Upper lobe of right lung (tissue), 1 donor: ENCODE measurements around the gene SLC26A1. TPM values are rescaled to one million over a fixed set of nuclear protein-coding genes. Genes with fewer than 3 reads are reported as not detected.

Experiments used
- ATAC-seq: fragments of 200-7000 bp; cut with Tn5 transposase; one replicate; pipeline ENCODE4 v1.9.1; 2020; ENCODE audit warnings: mild to moderate bottlenecking, moderate library complexity
- DNase-seq: peaks from one replicate; pipeline ENCODE4 v3.0.0-alpha.2; 2020
- H3K27ac ChIP-seq: fragments of 200-600 bp; one replicate; pipeline ENCODE4 v1.8.0; 2022
- H3K27me3 ChIP-seq: fragments of 200-600 bp; one replicate; pipeline ENCODE4 v1.8.0; 2022; ENCODE audit warnings: mild to moderate bottlenecking
- H3K36me3 ChIP-seq: fragments of 200-600 bp; one replicate; pipeline ENCODE4 v1.8.0; 2022
- H3K4me1 ChIP-seq: fragments of 200-600 bp; one replicate; pipeline ENCODE4 v1.8.0; 2022
- H3K4me3 ChIP-seq: fragments of 200-600 bp; one replicate; pipeline ENCODE4 v1.8.0; 2022; ENCODE audit warnings: mild to moderate bottlenecking
- H3K9me3 ChIP-seq: fragments of 200-600 bp; one replicate; pipeline ENCODE4 v1.8.0; 2022
- intact Hi-C: fragments of 100-400 bp; cut with DNase I; formaldehyde crosslinking; loops from one replicate; pipeline ENCODE4 v1.11.0; 2022
- long read RNA-seq: library from polyadenylated mRNA; unstranded; transcript quantifications from one replicate; pipeline ENCODE4 v2.0.0, GENCODE V29; 2021
- total RNA-seq: library from RNA; stranded (reverse); fragmentation: NEBNext Ultra II Directional; extraction: Animal tissue kit (Norgen Biotek cat#: 25700); gene quantifications from one replicate; pipeline ENCODE4 v1.2.1, GENCODE V29; 2021
- TF ChIP-seq, protein P1 (sequence below): fragments of 200-600 bp; IDR thresholded peaks from one replicate; pipeline ENCODE4 v1.8.0; 2022; ENCODE audit warnings: antibody characterized with exemption
- donor health status: DM: no; HTN: yes; CAD: no; lungs with severe emphysema.

Gene SLC26A1, protein sequence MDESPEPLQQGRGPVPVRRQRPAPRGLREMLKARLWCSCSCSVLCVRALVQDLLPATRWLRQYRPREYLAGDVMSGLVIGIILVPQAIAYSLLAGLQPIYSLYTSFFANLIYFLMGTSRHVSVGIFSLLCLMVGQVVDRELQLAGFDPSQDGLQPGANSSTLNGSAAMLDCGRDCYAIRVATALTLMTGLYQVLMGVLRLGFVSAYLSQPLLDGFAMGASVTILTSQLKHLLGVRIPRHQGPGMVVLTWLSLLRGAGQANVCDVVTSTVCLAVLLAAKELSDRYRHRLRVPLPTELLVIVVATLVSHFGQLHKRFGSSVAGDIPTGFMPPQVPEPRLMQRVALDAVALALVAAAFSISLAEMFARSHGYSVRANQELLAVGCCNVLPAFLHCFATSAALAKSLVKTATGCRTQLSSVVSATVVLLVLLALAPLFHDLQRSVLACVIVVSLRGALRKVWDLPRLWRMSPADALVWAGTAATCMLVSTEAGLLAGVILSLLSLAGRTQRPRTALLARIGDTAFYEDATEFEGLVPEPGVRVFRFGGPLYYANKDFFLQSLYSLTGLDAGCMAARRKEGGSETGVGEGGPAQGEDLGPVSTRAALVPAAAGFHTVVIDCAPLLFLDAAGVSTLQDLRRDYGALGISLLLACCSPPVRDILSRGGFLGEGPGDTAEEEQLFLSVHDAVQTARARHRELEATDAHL
- total RNA-seq: 0.20 TPM
- long read RNA-seq, partial matches to known transcripts: 0 of 4 reads
- long read RNA-seq, other reads (novel, unspliced or antisense): 4 of 4 reads

DNA sequence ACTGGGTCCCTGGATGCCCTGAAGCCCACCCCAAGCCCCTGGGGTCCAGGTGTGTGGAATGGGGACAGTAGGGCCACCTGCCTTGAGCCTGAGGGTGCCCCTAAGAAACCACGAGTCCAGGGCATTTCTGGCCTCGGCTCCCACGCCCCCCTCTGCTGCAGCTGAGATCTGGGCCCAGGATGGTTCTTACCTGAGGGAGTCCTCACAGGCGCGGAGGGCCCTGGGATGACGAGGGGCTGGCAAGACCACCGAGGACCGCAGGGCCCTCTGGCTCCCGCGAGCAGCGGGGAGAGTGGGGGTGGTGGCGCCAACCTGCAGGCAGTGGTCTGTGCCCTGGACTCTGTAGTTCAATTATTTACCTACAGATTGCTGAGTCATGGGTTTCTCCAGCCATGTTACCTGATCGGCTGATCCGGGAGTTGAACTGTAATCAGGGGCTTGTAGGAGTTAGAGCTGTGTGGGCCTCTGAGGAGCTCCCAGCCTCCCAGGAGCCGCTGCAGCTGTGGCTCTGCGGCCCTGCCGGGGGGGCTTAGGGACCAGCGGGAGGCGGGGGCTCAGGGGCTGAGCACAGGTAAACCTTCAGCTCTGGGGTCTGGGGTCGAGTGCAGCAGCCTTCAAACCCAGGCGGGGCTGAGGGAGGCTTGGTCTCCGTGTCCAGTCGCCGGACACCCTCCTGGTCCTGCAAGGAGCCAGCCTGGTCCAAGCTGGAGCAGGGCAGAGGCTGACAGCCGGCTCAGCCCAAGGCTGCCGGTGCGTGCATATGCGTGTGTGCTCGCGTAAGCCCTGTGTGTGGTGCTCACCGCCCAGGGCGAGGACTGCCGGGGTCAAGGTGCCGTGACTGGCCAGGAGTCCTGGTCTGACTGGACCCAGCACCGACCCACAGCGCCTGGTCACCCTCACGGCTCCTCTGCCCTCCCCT, at the start of gene SLC26A1:
Gene SLC26A1, minus strand, starts transcription at position 294 of the 919 bp plus-strand sequence. CDS start 1,701 bp downstream, outside the sequence.
- Histone ChIP-seq H3K4me1 (peaks cover 17% of the 10 kb centered on the region), H3K27ac (peak within 1 kb of the TSS; percentile 86), H3K36me3 (no peaks in the 10 kb centered on the region), H3K9me3 (no peaks in the 10 kb centered on the region), H3K27me3 (peaks cover 17% of the 10 kb centered on the region), H3K4me3 (peak within 1 kb of the TSS; percentile 17)
- TF ChIP-seq, protein P1, sequence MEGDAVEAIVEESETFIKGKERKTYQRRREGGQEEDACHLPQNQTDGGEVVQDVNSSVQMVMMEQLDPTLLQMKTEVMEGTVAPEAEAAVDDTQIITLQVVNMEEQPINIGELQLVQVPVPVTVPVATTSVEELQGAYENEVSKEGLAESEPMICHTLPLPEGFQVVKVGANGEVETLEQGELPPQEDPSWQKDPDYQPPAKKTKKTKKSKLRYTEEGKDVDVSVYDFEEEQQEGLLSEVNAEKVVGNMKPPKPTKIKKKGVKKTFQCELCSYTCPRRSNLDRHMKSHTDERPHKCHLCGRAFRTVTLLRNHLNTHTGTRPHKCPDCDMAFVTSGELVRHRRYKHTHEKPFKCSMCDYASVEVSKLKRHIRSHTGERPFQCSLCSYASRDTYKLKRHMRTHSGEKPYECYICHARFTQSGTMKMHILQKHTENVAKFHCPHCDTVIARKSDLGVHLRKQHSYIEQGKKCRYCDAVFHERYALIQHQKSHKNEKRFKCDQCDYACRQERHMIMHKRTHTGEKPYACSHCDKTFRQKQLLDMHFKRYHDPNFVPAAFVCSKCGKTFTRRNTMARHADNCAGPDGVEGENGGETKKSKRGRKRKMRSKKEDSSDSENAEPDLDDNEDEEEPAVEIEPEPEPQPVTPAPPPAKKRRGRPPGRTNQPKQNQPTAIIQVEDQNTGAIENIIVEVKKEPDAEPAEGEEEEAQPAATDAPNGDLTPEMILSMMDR: no peak
- DNase-seq (no peak), ATAC-seq (no peak)
- intact Hi-C loops: no loop called here

DNA sequence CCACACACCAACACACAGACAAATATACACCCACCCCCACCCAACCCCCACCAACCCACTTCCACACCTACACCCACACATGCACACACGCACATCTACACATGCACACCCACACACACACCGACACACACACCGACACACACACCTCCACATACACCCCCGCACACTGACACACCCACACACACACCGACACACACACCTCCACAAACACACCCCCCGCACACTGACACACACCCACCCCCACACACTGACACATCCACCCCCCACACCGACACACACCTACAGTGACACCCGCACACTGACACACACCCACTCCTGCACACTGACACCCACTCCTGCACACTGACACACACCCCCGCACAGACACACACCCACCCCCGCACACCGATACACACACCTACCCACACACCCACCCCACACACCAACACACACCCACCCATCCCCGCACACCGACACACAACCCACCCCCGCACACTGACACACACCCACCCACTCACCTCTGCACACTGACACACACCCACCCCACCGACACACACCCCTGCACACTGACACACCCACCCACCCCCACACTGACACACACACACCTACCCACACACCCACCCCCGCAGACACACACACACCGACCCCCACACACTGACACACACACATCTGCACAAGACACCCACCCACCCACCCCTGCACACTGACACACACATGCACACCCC, 49.3 kb upstream of the SLC26A1 start:
- no peaks in the 10 kb centered on the region for H3K36me3 ChIP-seq
- no peak overlapping the region for H3K27ac ChIP-seq
- ATAC-seq: no peak
- H3K27me3 ChIP-seq: peaks cover 18% of the 10 kb centered on the region
- peaks cover 34% of the 10 kb centered on the region for H3K4me1 ChIP-seq
- H3K4me3 ChIP-seq: no peak overlapping the region
- no peak for DNase-seq
- H3K9me3 ChIP-seq: no peaks in the 10 kb centered on the region
- intact Hi-C loops: no loop called here
- TF ChIP-seq, protein P1: no peak

DNA sequence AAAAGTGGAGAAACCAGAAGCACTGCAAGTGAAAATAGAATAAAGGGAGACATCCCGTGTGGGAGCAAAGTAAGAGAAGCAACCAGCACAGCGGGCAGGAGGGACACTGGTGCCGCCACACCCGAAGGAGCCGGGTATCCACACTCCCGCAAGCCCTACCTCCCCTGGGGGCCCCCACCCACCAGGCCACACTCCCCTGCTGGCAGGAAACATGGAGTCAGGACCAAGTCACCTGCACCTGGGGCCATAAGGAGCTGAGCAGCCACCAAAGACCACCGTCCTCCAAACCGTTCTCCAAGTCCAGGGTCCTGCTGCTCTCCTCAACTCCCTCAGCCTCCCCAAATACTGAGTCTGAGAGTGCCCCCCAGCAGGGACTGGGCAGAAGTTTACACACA, 48.7 kb upstream of the SLC26A1 start:
- Histone ChIP-seq H3K4me1 (peaks cover 28% of the 10 kb centered on the region), H3K27ac (no peak overlapping the region)
- TF ChIP-seq, protein P1: no peak

DNA sequence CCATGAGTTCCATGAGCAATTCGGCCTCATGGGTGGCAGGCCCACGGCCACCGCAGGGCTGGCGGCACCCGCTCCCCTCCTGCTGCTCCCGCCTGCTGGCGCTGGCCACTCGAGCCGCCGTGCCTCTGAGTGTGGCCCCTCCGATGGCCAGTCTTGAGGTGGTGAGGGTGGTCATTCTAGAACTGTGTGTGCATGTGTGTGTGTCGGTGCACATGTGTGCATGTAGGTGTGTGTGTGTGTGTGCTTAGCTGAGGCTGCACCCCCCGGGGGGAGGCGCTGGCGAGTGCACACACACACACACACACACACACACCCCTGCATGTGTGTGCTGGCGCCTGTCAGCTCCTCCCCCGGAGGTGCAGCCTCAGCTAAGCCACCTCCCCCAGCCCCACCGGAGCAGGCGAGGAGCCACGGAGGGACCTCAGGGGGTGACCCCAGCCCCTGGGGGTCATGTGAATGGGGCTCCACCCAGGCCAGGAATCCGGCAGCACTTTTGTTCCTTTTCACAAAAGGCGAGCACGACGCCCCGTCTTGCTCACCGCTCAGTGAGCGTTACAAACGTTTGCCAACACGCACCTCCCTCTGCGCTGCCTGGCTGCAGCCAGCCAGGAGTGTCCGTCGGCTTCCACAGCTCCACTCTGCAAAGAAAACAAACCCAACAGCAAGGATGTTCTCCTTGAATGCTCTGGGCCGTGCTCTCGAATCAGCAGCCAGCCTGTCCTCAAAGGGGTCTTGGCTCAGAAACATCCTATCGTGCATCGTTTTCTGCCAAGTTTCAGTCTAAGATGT, 48.1 kb upstream of the SLC26A1 start:
- H3K36me3 ChIP-seq: no peaks in the 10 kb centered on the region
- H3K27me3 ChIP-seq: peaks cover 18% of the 10 kb centered on the region
- ATAC-seq (peak; percentile 2), DNase-seq (no peak)
- no peaks in the 10 kb centered on the region for H3K9me3 ChIP-seq
- intact Hi-C loops: no loop called here
- no peak overlapping the region for H3K27ac ChIP-seq
- peaks cover 26% of the 10 kb centered on the region for H3K4me1 ChIP-seq
- TF ChIP-seq, protein P1: no peak
- H3K4me3 ChIP-seq: no peak overlapping the region

More for the DNA sequence above, 48.7 kb upstream of the SLC26A1 start:
- no peak overlapping the region for H3K4me3 ChIP-seq
- peaks cover 18% of the 10 kb centered on the region for H3K27me3 ChIP-seq
- intact Hi-C loops: no loop called here
- DNase-seq: no peak
- H3K36me3 ChIP-seq: no peaks in the 10 kb centered on the region
- no peaks in the 10 kb centered on the region for H3K9me3 ChIP-seq
- ATAC-seq: no peak
